22Rv1 (cell line): ENCODE measurements around the gene TRIM59.

Experiments used
- ZFX ChIP-seq: fragments of 450-650 bp; IDR thresholded peaks from 2 replicates; pipeline ENCODE4 v1.6.1; 2017; ENCODE audit warnings: antibody characterized with exemption, borderline replicate concordance
- TF ChIP-seq, protein P1 (sequence below): fragments of 450-650 bp; IDR thresholded peaks from 2 replicates; pipeline ENCODE4 v1.5.1; 2017; ENCODE audit warnings: mild to moderate bottlenecking

DNA sequence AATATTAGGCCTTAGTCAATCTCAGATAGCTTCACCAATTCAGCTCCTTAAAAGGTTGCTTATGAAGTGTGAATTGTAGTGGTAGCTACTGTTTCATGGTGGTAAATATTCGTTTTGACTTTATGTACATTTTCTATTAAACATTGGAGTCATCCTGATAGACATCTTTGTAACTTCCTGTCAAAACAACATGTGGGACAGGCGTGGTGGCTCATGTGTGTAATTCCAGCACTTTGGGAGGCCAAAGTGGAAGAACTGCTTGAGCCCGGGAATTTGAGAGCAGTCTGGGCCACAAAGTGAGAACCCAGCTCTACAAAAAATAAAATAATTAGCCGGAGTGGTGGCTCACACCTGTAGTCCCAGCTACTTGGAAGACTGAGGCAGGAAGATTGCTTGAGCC, 2.0 kb upstream of the TRIM59 start:
- TF ChIP-seq, protein P1, sequence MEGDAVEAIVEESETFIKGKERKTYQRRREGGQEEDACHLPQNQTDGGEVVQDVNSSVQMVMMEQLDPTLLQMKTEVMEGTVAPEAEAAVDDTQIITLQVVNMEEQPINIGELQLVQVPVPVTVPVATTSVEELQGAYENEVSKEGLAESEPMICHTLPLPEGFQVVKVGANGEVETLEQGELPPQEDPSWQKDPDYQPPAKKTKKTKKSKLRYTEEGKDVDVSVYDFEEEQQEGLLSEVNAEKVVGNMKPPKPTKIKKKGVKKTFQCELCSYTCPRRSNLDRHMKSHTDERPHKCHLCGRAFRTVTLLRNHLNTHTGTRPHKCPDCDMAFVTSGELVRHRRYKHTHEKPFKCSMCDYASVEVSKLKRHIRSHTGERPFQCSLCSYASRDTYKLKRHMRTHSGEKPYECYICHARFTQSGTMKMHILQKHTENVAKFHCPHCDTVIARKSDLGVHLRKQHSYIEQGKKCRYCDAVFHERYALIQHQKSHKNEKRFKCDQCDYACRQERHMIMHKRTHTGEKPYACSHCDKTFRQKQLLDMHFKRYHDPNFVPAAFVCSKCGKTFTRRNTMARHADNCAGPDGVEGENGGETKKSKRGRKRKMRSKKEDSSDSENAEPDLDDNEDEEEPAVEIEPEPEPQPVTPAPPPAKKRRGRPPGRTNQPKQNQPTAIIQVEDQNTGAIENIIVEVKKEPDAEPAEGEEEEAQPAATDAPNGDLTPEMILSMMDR: no peak
- no peak for TF ChIP-seq ZFX
